HG03135 (cell line): Measurements from ENCODE around the gene NOTCH1.
A peak's percentile ranks its signal among the peaks of the same experiment; 100 is the strongest.

Experiments used
- ATAC-seq: cut with Tn5 transposase; IDR thresholded peaks from one replicate; pipeline ENCODE4 v1.9.1; 2021; ENCODE audit warnings: mild to moderate bottlenecking, moderate library complexity; ENCODE audit not compliant: unreplicated experiment

Gene NOTCH1

DNA sequence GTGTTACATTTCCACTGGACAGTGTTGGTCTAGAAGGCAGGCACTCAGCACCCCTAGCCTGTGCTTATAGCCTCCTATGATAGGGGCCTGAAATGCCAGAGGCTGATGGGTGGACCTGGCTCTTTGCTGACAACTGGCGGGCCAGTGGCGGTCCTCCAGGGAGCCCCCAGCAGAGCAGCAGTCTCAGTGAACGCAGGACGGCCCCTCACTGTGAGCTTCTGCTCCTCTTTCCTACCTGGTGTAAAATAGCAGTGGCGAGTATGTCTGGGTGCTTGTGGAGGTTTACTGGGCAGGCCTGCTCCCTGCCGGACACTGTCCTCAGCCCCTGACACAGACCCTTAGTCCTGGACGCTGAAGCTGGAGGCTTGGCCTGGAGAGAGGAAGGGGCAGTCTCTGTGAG, 59.7 kb downstream of the NOTCH1 start:
- ATAC-seq = no peak

DNA sequence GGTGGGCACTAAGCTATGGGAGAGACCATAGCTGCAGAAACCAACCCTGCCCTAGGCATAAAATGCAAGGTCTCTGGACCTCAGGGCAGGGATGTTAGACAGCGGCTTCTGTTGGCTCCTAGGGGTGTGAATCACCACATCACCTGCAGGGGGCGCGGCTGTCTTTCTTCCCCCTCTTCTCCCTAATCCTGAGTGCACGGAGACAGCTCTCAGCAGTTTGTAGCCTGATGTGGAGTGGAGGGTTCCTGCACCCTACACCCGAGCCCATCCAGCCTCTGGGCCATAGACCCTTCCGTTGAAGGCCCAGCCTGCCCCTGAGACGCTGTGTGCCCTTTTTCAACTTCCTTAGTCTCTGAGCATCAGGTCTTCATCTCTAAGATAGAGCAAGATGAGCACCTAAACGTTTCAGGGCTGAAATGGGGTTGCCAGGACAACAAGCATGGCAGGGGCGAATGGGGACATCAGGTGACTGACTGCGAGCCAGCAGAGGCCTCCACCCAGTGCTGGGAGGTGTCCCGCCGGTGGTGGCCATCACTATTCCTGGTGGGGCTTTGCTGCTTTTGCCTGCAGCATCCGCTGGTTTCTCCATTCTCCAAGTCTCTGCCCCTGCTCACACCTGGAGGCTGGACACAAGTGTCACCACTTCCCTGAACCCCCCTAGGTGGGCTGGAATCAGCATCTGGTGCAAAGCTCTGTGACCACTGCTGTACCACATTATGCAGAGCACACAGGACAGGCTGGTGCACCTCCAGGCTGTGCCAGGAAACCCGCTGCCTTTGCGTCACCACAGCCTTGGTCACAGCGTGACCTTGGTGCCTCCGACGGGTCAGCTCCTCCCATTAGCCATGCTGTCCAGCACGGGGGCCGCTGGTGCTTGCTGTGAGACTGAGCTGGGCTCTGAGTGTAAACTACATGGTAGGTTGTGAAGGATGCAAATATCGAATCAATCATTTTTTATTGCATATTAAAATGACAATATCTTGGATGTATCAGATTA, 60.5 kb downstream of the NOTCH1 start:
- ATAC-seq = no peak

DNA sequence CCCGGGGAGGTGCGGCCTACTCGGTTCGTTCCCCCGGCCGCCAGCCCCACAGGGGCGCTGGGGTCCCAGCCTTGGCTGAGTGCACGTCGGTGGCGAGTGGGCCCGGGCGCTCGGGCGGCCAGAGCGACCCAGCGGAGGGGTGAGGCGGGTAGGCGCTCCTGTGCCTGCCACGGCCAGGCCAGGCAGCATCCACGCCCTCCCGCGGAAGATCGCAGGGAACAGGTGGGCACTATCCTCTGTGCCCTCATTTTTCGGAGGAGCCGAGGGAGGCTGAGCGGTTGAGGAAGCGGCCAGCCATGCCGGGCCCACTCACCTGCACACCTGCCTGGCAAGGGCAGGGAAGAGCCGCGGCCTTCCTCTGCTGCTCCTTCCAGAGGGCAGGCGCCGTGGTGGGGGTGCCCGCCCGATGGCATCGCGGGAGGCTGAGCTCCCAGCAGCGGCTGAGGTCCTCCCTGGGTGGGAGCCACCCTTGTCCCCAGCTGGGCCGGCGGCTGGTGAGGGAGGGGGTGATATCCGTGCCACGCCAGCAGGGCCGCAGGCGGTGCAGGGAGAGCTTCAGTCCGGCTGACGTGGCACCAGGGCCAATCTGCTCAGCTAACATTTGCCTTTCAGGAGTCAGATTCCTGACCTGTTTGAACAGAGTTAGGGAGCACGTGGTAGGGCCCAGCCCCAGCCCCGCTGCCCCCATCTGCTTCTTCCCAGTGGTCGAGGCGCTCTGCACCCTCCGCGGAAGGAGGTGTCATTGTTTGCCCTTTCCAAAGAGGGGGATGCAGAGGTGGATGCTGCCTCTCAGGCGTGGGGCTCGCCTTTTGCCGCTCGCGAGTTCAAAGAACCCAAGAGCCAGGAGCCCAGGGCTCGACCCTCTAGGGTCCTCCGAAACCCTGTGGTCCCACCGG, 61.4 kb downstream of the NOTCH1 start:
- peak; percentile 1 for ATAC-seq

DNA sequence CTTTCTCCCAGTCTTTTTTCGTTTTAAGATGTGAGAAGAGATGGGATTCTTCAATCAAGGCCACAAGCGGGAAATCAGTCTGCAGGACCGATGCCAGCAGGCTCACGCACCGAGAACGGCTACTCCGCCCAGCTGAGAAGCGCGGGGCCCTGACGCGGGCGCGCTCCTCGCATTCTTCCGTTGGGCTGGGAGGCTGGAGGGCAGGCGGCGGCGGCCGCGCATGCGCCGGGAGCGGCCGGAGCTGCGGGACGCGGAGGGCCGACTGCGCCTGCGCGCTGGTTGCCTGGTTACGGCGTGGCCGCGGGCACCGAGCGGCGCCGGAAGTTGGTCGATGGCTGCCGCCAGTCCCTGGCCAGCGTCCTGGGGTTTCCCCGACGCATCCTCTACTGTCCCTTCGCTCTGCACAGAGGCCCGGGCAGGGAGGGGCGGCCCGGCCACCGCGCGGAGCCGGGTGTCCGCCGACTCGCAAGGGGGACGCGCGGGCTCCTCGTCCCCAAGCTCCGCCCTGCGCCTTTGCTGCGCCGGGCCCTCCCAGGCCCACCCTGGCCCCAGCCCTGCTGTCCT, 62.2 kb downstream of the NOTCH1 start:
- ATAC-seq = peak; percentile 51

DNA sequence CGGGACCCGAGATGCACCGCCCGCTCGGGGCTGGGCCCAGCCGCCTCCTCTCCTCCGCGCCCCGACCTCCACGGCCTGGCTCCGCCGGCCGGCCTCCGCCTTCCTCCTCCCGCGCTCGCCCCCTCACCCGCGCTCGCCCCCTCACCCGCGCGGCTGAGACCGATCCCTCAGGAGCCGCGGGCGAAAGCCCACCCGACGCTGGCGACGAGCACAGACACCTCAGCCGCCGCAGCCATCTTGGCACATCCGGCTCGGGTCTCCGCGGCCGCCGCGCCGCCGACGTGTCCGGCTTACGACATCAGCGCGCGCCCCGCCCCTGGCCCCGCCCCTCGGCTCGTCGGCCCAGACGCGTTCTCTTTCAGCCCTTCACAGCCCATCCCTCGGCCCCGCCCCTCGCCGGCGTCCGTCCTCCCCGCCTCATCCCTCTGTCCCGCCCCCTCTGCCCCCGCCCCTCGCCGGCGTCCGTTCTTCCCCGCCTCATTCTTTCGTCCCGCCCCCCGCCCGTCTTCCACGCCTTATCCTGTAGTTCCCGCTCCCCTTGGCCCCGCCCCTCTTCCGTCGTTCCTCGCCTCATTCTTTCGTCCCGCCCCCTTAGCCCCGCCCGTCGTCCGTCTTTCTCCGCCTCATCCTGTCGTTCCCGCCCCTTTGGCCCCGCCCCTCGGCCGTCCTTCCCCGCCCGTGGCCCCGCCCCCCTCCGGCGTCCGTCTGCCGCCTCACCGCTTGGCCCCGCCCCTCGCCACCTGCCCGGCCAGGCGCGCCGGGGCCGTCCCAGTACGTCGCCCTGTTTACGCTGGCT, 62.9 kb downstream of the NOTCH1 start, which contains the start of gene SEC16A:
Gene SEC16A (minus strand): TSS at position 248 of the 796 bp plus-strand sequence. CDS start 5,425 bp downstream, outside the sequence.
- peak; percentile 52 for ATAC-seq

DNA sequence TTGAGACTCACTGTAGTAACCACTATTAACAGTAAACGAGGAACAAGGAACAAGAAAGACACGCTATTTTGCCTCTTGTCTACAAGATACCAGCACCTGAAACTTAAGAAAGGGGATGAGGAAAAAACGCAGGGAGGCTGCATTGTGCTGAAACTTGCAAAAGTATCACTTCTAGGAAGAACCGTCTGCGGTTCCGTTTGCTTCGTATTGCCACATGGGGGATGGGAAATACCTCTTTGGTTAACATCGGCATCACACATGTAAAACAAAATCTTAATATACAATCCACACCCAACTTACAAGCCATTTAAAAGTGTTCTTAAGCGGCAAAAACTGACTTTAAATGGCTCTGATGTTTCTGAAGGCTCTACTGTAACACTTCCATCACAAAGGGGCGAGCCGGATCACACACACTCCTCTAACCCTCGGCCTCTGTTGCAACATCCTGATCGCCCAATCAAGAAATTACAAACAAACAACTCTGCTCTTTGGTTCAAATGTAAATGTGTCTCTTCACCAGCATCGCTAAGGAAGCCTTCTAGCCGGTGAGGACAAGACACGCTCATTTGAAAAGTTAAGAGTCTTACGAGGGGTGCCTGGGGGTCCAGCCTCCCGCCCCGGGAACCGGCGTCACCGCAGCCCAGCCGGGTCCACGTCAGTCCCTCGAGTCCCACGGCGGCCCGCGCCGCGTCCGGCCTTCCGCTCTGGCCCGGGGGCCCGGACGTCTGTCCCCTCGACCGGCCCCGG, 63.6 kb downstream of the NOTCH1 start:
- ATAC-seq = no peak

DNA sequence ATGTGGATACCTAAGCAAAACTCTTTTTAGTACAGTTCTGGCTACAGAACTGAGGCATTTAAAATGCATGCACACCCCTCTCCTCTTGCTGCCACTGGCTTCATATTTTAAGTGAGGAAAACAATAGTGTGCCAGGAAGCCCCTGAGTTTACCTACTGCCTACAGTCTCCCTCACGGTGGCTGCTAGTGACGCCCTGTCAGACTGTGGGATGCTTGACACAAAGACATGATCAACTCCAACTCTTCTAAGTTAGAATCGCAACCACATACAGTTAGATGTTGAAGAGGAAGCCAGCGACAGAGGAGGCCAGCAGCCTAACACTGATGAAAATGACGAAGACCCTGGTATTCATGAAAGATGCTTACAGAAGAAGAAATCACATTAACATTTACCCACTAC, 64.3 kb downstream of the NOTCH1 start:
- no peak for ATAC-seq

DNA sequence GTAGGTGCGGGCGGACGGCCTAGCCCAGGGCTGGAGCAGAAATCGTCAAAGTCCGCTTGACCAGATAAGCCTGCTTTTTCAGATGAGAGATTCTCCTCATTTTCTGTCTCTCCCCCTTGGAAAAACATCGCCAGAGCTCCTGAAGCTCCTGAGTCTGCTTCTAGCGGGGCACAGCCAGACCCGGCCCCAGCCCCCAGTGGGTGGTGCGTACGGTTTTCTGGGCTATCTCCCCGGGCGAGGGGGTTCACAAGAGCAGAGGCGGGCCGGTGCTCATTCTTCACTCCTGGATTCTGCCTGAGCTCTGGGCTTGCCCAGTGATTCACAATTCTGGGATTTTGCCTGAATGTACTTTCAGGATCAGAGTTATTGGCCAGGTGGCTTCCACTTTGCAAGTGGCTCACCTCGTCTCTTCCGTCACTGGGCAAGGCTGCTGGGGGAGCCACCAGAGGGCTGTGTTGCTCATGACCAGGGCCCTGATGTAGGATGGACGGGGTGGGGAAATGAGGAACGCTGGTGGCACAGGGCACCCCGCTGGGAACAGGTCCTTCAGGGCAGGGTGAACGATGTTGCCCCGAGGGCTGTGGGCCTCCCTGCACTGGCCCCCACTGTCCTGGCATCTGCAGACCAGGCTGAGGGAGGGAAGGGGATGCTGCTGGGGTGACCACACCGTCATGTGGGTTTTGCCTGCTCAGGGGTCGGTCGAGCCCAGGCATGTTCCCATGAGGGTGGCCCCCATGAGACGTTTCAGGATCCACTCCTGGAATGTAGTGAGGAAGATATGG, 69.3 kb downstream of the NOTCH1 start:
- ATAC-seq = no peak

DNA sequence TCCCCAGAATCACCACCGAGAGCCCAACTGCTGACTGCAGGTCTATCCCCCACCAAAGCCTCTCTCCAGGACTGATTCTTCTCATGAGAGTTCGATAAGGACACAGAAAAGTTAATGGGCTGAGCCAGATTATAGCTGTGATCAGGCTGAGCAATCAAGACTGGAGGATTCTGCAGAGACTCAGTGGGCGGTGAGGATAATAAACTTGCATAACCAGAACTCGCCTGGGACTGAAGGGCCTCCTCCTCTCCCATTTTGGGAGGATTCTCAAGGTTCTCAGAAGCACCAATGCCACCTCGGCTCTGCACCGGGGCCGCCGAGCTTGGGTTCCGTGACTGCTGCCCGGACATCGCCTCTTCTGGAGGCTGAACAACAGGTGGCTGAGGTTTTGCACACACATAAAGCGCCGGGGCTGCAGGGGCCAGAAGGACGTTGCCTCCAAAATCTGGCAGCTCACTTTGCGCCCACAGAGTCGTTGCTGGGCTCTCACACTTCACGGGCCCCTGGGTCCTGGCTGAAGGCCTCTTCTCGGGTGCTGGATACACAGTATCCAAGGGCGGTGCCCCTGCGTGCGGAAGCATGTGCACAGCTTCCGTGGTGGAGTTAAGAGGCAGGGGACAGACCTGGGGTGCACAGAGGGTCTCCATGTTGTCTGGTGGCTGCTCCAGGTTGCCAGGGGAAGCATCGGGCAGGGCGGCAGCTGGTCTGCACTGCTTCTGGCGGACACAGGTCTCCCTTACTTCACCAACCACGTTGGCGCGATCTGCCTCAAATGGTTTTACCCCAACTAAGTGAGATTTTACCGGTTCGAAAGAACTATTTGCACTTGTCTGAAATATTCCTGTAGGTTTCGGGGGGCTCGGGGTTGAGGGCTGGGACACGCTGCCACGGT, 70.6 kb downstream of the NOTCH1 start:
- ATAC-seq = no peak

DNA sequence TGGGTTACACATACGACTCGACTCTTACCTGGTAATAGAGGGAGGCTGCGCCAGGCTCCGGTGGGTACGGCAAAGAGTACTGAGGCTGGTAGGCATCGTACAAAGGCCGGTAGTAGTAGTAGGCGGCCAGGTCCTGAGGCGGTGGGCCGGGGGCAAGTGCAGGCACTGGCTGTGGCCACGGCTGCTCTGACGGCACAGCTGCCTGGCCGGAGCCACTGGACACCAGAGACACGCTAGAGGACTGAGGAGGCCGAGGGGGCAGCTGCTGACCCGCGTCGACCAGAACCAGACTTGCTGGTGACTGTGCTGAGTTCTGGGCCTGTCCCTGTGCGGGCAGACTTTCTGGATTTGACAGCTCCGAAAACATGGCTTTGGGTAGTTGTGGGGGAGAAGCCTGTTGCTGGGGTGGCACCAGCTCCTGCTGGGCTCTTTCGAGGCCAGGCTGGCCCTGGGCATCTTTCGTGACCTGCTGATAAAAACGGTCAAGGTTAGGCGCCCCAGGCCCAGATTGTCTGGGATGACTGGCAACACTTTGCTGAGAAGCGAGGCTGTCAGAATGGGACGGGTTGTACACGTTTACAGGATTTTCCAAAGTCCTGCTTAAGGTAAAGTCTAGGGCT, 71.7 kb downstream of the NOTCH1 start:
- ATAC-seq = no peak

DNA sequence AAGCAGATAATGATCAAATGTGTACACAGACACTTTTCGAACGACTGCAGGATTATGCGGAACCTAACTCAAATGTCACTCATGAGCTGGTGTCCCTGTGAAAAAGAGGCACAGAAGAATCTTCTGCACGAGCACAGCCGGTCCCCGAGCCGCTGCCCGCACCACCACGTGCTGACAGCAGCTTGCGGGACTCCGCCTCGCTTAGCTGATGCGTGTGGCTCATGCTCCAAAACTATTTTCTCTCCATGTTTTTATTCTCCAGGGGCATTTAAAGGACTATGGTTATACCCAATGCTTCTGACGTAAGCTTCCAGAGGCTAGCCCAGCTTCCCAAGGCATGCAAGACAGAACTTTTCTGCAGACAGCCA, 72.5 kb downstream of the NOTCH1 start:
- no peak for ATAC-seq

DNA sequence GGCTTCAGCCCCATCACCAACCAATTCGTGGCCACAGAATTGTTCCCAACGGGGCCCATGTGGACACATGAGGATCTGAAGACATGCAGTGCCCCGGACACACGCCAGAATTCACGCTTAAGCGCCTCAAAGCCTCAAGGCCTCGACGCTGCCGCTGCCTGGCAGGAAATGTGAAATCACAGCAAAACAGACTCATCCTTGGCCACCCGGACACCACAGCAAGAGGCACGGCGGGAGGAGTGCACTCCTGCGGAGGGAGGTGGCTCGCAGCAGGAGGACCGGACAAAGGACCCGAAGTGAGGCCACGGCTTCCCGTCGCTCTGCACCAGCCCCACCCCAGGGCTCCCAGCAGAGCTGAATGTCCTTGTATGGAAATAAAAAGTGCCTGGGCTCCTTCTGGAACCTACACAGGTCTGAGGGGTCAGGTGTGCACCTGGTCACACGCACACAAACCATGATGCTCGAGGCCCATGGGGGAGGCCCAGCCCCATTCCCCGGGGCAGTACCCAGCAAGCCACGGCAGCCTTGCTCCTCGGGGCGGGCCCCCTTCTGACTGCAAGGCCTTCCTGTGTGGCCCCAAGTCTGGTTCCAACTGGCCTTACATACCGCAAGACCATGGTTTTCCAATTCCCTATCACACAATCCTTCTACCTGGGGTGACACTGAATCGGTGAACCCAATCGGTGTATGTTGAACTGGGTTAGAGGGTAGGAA, 73.1 kb downstream of the NOTCH1 start:
- no peak for ATAC-seq

DNA sequence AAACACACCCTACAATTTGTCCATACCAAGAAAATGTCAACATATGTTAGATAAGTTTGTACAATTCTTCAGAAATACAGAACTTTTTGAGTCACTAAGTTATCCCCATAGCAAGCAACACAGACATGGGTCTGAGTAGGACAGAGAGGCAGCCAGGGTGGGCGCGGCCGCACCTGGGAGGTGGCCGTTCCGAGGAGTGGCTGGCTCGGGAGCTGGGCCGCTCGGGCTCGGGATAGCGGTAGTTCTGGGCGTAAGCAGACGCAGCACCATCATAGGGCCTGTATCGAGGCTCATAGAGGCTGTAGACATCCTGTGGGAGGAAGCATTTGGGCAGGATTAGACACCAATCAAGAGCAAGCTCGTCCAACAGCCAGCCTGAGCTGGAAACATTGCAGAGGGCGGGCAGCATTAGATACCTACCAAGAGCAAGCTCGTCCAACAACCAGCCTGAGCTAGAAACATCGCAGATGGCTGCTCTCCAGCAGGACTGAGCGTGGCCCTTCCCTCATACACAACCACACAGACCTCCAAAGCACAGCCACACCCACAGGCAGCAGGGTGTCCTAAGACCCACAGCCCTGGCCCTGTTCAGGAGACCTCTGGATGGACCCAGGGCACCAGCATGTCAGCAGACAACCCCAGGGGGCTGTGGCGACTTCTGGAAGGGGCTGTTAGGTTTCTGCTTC, 73.9 kb downstream of the NOTCH1 start:
- no peak for ATAC-seq

DNA sequence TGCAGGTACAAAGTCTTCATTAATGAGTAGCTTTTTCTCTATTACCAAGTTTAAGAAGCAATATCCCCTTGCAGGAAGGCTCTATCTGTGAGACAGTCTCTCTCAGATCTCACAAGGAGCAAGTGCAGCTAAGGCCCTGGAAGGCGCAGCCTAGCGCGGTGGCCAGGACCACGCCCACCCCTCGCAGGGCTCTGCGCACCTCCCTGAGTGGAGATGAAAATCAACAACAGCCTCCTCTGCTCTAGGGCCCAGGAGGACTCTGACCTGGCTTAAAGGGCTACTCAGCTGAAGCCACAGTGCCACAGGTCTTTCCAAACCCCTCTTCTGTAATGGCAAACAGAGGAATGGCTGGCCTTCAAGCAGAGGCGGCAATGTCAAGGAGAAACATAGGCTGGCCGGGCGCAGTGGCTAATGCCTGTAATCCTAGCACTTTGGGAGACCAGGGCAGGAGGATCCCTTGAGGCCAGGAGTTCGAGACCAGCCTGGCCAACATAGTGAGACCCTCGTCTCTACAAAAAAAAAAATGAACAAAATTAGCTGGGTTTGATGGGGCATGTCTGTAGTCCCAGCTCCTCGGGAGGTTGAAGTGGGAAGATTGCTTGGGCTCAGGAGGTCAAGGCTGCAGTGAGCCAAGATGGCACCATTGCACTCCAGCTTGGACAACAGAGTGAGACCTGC, 74.9 kb downstream of the NOTCH1 start:
- no peak for ATAC-seq

DNA sequence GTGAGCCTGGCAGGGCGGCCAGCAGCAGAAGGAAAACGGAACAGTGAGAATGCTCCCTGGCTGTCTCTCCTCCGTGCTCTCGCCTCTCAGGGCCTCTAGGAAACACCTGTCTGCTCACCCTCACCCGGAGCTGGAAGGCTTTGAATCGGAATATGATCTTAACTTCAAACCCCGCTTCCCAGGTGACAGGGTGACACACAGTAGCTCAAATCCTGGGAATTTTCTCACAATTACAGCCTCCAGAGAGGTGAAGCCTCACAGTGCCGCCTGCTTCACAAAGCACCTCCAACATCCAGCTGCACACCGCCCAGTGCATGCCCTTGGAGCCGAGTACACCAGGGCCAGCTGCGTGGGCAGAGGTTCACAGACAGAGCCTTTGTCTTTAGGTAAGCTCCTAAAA, 75.5 kb downstream of the NOTCH1 start:
- ATAC-seq = no peak

DNA sequence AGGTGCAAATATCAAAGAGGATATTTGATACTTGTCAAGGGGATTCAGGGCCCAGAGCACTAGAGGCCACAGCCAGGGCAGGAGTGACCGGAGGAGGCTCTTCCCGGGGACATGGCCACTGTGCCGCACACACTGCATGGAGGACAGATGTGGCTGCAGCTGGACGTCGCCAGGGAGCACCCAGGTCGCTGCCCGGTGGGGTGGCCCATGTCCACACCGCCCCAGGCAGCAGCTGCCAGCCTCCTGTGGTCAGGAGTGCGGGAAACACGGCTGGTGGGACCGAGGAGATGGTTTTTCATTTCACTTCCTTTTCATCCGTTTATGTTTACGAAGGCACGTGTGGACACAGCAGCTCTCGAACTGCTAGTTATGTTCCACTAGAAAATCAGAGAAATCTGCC, 78.1 kb downstream of the NOTCH1 start:
- no peak for ATAC-seq
